GM10847 (cell line): ENCODE results near the gene GEMIN4.
A peak's percentile ranks its signal among the peaks of the same experiment; 100 is the strongest.

ENCODE experiments used
- POLR2A ChIP-seq: IDR thresholded peaks from 2 replicates; pipeline ENCODE4 v1.6.1; 2011; ENCODE audit not compliant: insufficient read length; ENCODE audit errors: extremely low read depth

Gene GEMIN4

GRCh38 chr17:784143-784542, 32.1 kb upstream of the GEMIN4 start:
- no peak for TF ChIP-seq POLR2A

GRCh38 chr17:781805-782731, 30.0 kb upstream of the GEMIN4 start, which contains the start of the genes GLOD4 and MRM3:
Gene GLOD4 (minus strand): TSS chr17:782280. CDS start chr17:782255, 25 bp downstream.
Gene MRM3 (plus strand): TSS chr17:782353. CDS start chr17:782379, 26 bp downstream.
- TF ChIP-seq POLR2A, result peak; percentile 88

GRCh38 chr17:778096-778495, 26.0 kb upstream of the GEMIN4 start:
- no peak for TF ChIP-seq POLR2A

- no peak for TF ChIP-seq POLR2A
Measured at GRCh38 chr17:774313-774584, 22.2 kb upstream of the GEMIN4 start.

GRCh38 chr17:773467-774312, 21.6 kb upstream of the GEMIN4 start:
- no peak for TF ChIP-seq POLR2A

GRCh38 chr17:773016-773415, 21.0 kb upstream of the GEMIN4 start:
- TF ChIP-seq POLR2A, result no peak

- no peak for TF ChIP-seq POLR2A
Measured at GRCh38 chr17:767076-767475, 15.0 kb upstream of the GEMIN4 start.

- no peak for TF ChIP-seq POLR2A
Measured at GRCh38 chr17:760371-760770, 8.3 kb upstream of the GEMIN4 start.

GRCh38 chr17:759964-760363, 7.9 kb upstream of the GEMIN4 start:
- no peak for TF ChIP-seq POLR2A

GRCh38 chr17:753418-753817, 1.4 kb upstream of the GEMIN4 start:
- TF ChIP-seq POLR2A, result no peak

GRCh38 chr17:752620-753219, 656 bp upstream of the GEMIN4 start:
- no peak for TF ChIP-seq POLR2A

- no peak for TF ChIP-seq POLR2A
Measured at GRCh38 chr17:751269-752001, 629 bp downstream of the GEMIN4 start.

- TF ChIP-seq POLR2A, result no peak
Measured at GRCh38 chr17:750431-751037, 1.5 kb downstream of the GEMIN4 start.

- TF ChIP-seq POLR2A, result no peak
Measured at GRCh38 chr17:746783-747629, 5.1 kb downstream of the GEMIN4 start.
